ENCODE results near the gene KCNN2.

Gene KCNN2

GRCh38 chr5:114361724-114362196 lies at the start of gene KCNN2:
TSS of gene KCNN2 (plus strand) at chr5:114362070. CDS start at chr5:114362140, 70 bp downstream.
- DNase-seq, result no peak

GRCh38 chr5:114312658-114313057 lies 49.2 kb upstream of the KCNN2 start:
- no peak for DNase-seq

GRCh38 chr5:114314061-114314460 lies 47.8 kb upstream of the KCNN2 start:
- no peak for DNase-seq

GRCh38 chr5:114316167-114316566 lies 45.7 kb upstream of the KCNN2 start:
- DNase-seq, result no peak

- no peak for DNase-seq
These were observed 44.1 kb upstream of the KCNN2 start for GRCh38 chr5:114317751-114318150.

GRCh38 chr5:114319236-114319635 lies 42.6 kb upstream of the KCNN2 start:
- DNase-seq, result no peak

GRCh38 chr5:114319821-114320220 lies 42.0 kb upstream of the KCNN2 start:
- DNase-seq, result no peak

GRCh38 chr5:114324282-114324681 lies 37.6 kb upstream of the KCNN2 start:
- DNase-seq, result no peak

- DNase-seq, result no peak
These were observed 36.3 kb upstream of the KCNN2 start for GRCh38 chr5:114325541-114325940.

GRCh38 chr5:114327474-114327873 lies 34.4 kb upstream of the KCNN2 start:
- DNase-seq, result no peak

GRCh38 chr5:114327987-114328386 lies 33.9 kb upstream of the KCNN2 start:
- DNase-seq, result no peak

GRCh38 chr5:114330916-114331531 lies 30.8 kb upstream of the KCNN2 start:
- no peak for DNase-seq

GRCh38 chr5:114332493-114332892 lies 29.4 kb upstream of the KCNN2 start:
- DNase-seq, result no peak

- no peak for DNase-seq
These were observed 28.9 kb upstream of the KCNN2 start for GRCh38 chr5:114332925-114333324.

GRCh38 chr5:114335391-114335790 lies 26.5 kb upstream of the KCNN2 start:
- DNase-seq, result no peak

GRCh38 chr5:114339108-114339507 lies 22.8 kb upstream of the KCNN2 start:
- DNase-seq, result no peak

- no peak for DNase-seq
These were observed 15.7 kb upstream of the KCNN2 start for GRCh38 chr5:114346181-114346580.

GRCh38 chr5:114355086-114355830 lies 6.6 kb upstream of the KCNN2 start:
- no peak for DNase-seq

- DNase-seq, result no peak
These were observed 3.5 kb upstream of the KCNN2 start for GRCh38 chr5:114358329-114358728.

GRCh38 chr5:114360357-114360756 lies 1.5 kb upstream of the KCNN2 start:
- DNase-seq, result no peak

GRCh38 chr5:114360816-114361723 lies 800 bp upstream of the KCNN2 start:
- no peak for DNase-seq

GRCh38 chr5:114362197-114362976 lies 517 bp downstream of the KCNN2 start:
- DNase-seq, result no peak

Data from CD4-positive, alpha-beta T cell treated with Interleukin-15 for 1 hour (primary cell).